GM23248 (cell line): Measurements from ENCODE around the gene COPZ2. TPM values are rescaled to one million over a fixed set of nuclear protein-coding genes. Genes with fewer than 3 reads are reported as not detected.

ENCODE experiments used
- DNase-seq: peaks from one replicate; pipeline ENCODE4 v3.0.0-alpha.2; 2015
- H2AFZ ChIP-seq: fragments of 200-600 bp; sonication (generic); 2 replicates; pipeline ENCODE4 v1.6.1; 2016; ENCODE audit warnings: antibody characterized with exemption
- H3F3A ChIP-seq: fragments of 200-600 bp; sonication (generic); 2 replicates; pipeline ENCODE4 v1.6.1; 2016; ENCODE audit warnings: mild to moderate bottlenecking, antibody characterized with exemption, mixed run types; ENCODE audit not compliant: insufficient read depth
- H3K27ac ChIP-seq: fragments of 200-600 bp; sonication (generic); 2 replicates; pipeline ENCODE4 v1.5.1; 2016; ENCODE audit warnings: mild to moderate bottlenecking
- H3K27me3 ChIP-seq: fragments of 200-600 bp; sonication (generic); replicated peaks from 2 replicates; pipeline ENCODE4 v1.6.1; 2016; ENCODE audit warnings: mild to moderate bottlenecking; ENCODE audit not compliant: insufficient read depth
- H3K36me3 ChIP-seq: fragments of 200-600 bp; sonication (generic); 2 replicates; pipeline ENCODE4 v1.6.1; 2016; ENCODE audit warnings: low read depth, mild to moderate bottlenecking
- H3K4me1 ChIP-seq: fragments of 200-600 bp; sonication (generic); 2 replicates; pipeline ENCODE4 v1.6.1; 2016; ENCODE audit warnings: mild to moderate bottlenecking; ENCODE audit not compliant: insufficient read depth
- H3K4me2 ChIP-seq: fragments of 200-600 bp; sonication (generic); one replicate; pipeline ENCODE4 v1.6.1; 2016; ENCODE audit warnings: mild to moderate bottlenecking; ENCODE audit not compliant: unreplicated experiment
- H3K4me3 ChIP-seq: fragments of 200-600 bp; sonication (generic); 2 replicates; pipeline ENCODE4 v1.5.1; 2016; ENCODE audit warnings: mild to moderate bottlenecking
- H3K79me2 ChIP-seq: fragments of 200-600 bp; sonication (generic); 2 replicates; pipeline ENCODE4 v1.6.1; 2016; ENCODE audit warnings: mild to moderate bottlenecking; ENCODE audit not compliant: insufficient read depth
- H3K9ac ChIP-seq: fragments of 200-600 bp; sonication (generic); 2 replicates; pipeline ENCODE4 v1.6.1; 2016; ENCODE audit warnings: mild to moderate bottlenecking
- H3K9me2 ChIP-seq: fragments of 200-600 bp; sonication (generic); 2 replicates; pipeline ENCODE4 v1.6.1; 2016; ENCODE audit warnings: mixed run types, mild to moderate bottlenecking, moderate library complexity; ENCODE audit not compliant: insufficient read depth
- H3K9me3 ChIP-seq: fragments of 200-600 bp; sonication (generic); one replicate; pipeline ENCODE4 v1.6.1; 2017; ENCODE audit warnings: low read depth
- H4K20me1 ChIP-seq: fragments of 200-600 bp; sonication (generic); 2 replicates; pipeline ENCODE4 v1.6.0; 2016; ENCODE audit not compliant: insufficient read depth
- EZH2 ChIP-seq: fragments of 200-600 bp; sonication (generic); IDR thresholded peaks from 2 replicates; pipeline ENCODE4 v1.6.1; 2018; ENCODE audit warnings: antibody characterized with exemption, mild to moderate bottlenecking; ENCODE audit not compliant: insufficient read depth, poor library complexity, severe bottlenecking
- EZH2phosphoT487 ChIP-seq: fragments of 200-600 bp; sonication (generic); IDR thresholded peaks from 2 replicates; pipeline ENCODE4 v1.6.1; 2018; ENCODE audit warnings: antibody characterized with exemption, moderate library complexity, mild to moderate bottlenecking, low read depth; ENCODE audit not compliant: insufficient read depth
- WGBS, 2 experiments: methylation state at CpG; one replicate each; pipeline ENCODE4 v1.1.6; 2015 to 2017; ENCODE audit warnings: low lambda C conversion rate in 2 of 2, low coverage in 1 of 2; ENCODE audit errors: missing lambda C conversion rate in 2 of 2; 5-methylcytosine and 5-hydroxymethylcytosine counted together
- in situ Hi-C: fragments of 300-500 bp; cut with MboI; formaldehyde crosslinking; loops from 2 replicates; pipeline ENCODE4 v1.15.0; 2020
- microRNA counts: library from miRNA; unstranded; fragments of <30 nt; microRNA quantifications from one replicate; lab custom pipeline; 2016
- microRNA-seq: library from miRNA; unstranded; fragments of <30 nt; microRNA quantifications from one replicate; pipeline ENCODE4, GENCODE V29; 2016; ENCODE audit warnings: borderline number of aligned reads
- polyA plus RNA-seq: library from polyadenylated mRNA; unstranded; fragments of >200 nt; fragmentation: Nextera tagmentation; extraction: Ambion mirVana; gene quantifications from 2 replicates; pipeline ENCODE4 v1.2.1, GENCODE V29; 2016
- small RNA-seq: library from RNA; depleted of rRNA; stranded (forward); fragments of <200 nt; gene quantifications from one replicate; pipeline ENCODE3, GENCODE V24; 2014; ENCODE audit warnings: low read depth, low replicate concordance
- total RNA-seq: library from RNA; depleted of rRNA; stranded (reverse); fragments of >200 nt; shearing (Covaris generic); gene quantifications from 2 replicates; pipeline ENCODE4 v1.2.3, GENCODE V29; 2014; rRNA removed

The COPZ2 gene
- total and polyA plus RNA-seq, 2 experiments from 2014 or later, result 148 to 399 TPM

DNA sequence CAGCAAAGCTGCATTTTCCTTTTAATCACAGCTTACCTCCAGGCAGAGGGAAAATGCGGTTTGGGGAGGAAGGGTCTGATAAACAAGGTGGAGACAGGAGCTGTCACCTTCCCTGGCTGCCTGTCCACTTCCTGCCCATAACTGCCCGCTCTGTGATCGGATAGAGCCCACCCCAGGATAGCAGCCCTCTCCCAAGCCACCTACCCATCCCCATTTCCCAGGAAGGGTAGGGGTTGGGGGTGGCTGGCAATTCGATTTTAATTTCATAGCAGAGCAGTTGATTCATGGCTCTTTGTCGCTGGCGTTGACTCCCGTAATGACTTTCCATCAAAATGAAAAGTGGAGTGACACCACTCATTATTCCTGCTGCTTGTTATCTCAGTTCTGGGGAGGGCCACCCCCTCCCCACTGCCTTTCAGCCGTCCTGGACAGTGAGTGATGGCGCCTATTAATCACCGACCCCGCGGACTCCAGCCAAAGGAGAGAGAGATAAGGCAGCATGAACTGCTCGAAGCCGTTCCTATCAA lies 55.4 kb downstream of the COPZ2 start:
- in situ Hi-C loops, result no loop called here

GRCh38 chr17:47981462-47981861 lies 56.1 kb downstream of the COPZ2 start:
- 0 out of 2 replicates have a peak, but pooled peaks cover 3% of the 10 kb centered on the region for H3F3A ChIP-seq
- no peak overlapping the region for H3K4me2 ChIP-seq
- no peaks in the 10 kb centered on the region for H3K27me3 ChIP-seq
- H3K27ac ChIP-seq, result no peak overlapping the region
- no peak for DNase-seq
- no peaks in the 10 kb centered on the region for H3K79me2 ChIP-seq
- no peak for TF ChIP-seq EZH2
- TF ChIP-seq EZH2phosphoT487, result no peak
- no peaks in the 10 kb centered on the region for H4K20me1 ChIP-seq
- H3K4me1 ChIP-seq, result no peaks in the 10 kb centered on the region
- H2AFZ ChIP-seq, result no peak overlapping the region
- peaks cover 13% of the 10 kb centered on the region; the same call in 1 of the 2 replicates for H3K36me3 ChIP-seq
- H3K9me3 ChIP-seq, result no peaks in the 10 kb centered on the region
- H3K9me2 ChIP-seq, result no peaks in the 10 kb centered on the region
- in situ Hi-C loops, result no loop called here
- H3K9ac ChIP-seq, result no peak overlapping the region
- 97 to 100% methylated on average over 9 of the region's 9 CpGs for WGBS, 2 experiments
- H3K4me3 ChIP-seq, result no peak overlapping the region

More for the DNA sequence above, 55.4 kb downstream of the COPZ2 start:
- no peak overlapping the region for H3K4me3 ChIP-seq
- TF ChIP-seq EZH2 (no peak), EZH2phosphoT487 (no peak)
- DNase-seq, result no peak
- no peak overlapping the region for H3K27ac ChIP-seq
- no peak overlapping the region for H2AFZ ChIP-seq
- no peaks in the 10 kb centered on the region for H3K9me3 ChIP-seq
- 73 to 76% methylated on average over 14 of the region's 14 CpGs for WGBS, 2 experiments
- 0 out of 2 replicates have a peak, but pooled peaks cover 3% of the 10 kb centered on the region for H3F3A ChIP-seq
- H3K27me3 ChIP-seq, result no peaks in the 10 kb centered on the region
- no peak overlapping the region for H3K4me2 ChIP-seq
- H3K9ac ChIP-seq, result no peak overlapping the region
- peaks cover 13% of the 10 kb centered on the region; the same call in 1 of the 2 replicates for H3K36me3 ChIP-seq
- H3K79me2 ChIP-seq, result no peaks in the 10 kb centered on the region
- H4K20me1 ChIP-seq, result no peaks in the 10 kb centered on the region
- 0 out of 2 replicates have a peak, but pooled peaks cover under 1% of the 10 kb centered on the region for H3K4me1 ChIP-seq
- no peaks in the 10 kb centered on the region for H3K9me2 ChIP-seq

DNA sequence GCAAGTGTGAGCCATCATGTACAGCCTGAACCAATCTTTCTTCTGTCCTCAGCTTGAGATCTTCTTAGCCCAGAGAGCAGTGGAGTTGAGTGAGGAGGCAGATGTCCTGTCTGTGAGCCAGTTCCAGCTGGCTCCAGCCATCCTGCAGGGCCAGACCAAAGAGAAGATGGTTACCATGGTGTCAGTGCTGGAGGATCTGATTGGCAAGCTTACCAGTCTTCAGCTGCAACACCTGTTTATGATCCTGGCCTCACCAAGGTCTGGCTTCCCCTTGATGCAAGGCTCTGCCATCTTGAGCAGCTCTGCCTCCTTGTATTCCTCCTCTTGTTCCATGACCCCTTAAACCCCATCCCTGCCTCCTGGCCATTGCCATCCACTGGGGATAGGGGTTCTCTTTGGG lies 57.1 kb downstream of the COPZ2 start:
- Histone ChIP-seq H3K4me3 (no peak overlapping the region), H3K9me2 (no peaks in the 10 kb centered on the region), H4K20me1 (no peaks in the 10 kb centered on the region), H3K9ac (no peak overlapping the region), H3K27me3 (no peaks in the 10 kb centered on the region), H3K9me3 (no peaks in the 10 kb centered on the region), H3K4me1 (no peaks in the 10 kb centered on the region), H3K4me2 (no peak overlapping the region), H2AFZ (no peak overlapping the region), H3K79me2 (no peaks in the 10 kb centered on the region), H3F3A (0 out of 2 replicates have a peak, but pooled peaks cover 3% of the 10 kb centered on the region), H3K27ac (no peak overlapping the region), H3K36me3 (peaks cover 13% of the 10 kb centered on the region; the same call in 1 of the 2 replicates)
- in situ Hi-C loops, result no loop called here
- TF ChIP-seq EZH2 (no peak), EZH2phosphoT487 (no peak)
- DNase-seq, result no peak

- TF ChIP-seq EZH2phosphoT487 (no peak), EZH2 (no peak)
- peaks cover 22% of the 10 kb centered on the region; the same call in 1 of the 2 replicates for H3K36me3 ChIP-seq
- H3K4me1 ChIP-seq, result no peaks in the 10 kb centered on the region
- no peak overlapping the region for H3K9ac ChIP-seq
- no peak overlapping the region for H3K4me2 ChIP-seq
- in situ Hi-C loops, result loop anchor here (5.0 kb wide), 1 partner anchor 39 kb away; no protein-coding TSS in a partner anchor
- H3F3A ChIP-seq, result 0 out of 2 replicates have a peak, but pooled peaks cover 1% of the 10 kb centered on the region
- no peak overlapping the region for H3K4me3 ChIP-seq
- 6 to 17% methylated on average over 7 of the region's 7 CpGs for WGBS, 2 experiments
- H3K9me2 ChIP-seq, result no peaks in the 10 kb centered on the region
- no peaks in the 10 kb centered on the region for H3K9me3 ChIP-seq
- H3K27me3 ChIP-seq, result no peaks in the 10 kb centered on the region
- DNase-seq, result peak; percentile 78
- H2AFZ ChIP-seq, result no peak overlapping the region
- H3K27ac ChIP-seq, result no peak overlapping the region
- no peaks in the 10 kb centered on the region for H3K79me2 ChIP-seq
- no peaks in the 10 kb centered on the region for H4K20me1 ChIP-seq
Measured at GRCh38 chr17:47978324-47978723, 59.3 kb downstream of the COPZ2 start.

MicroRNAs encoded within 50 kb of the gene (microRNA counts, 767-probe panel; counts per million panel counts)
- 4,155 counts per million, percentile 88 among the panel's probes with 10 or more counts for microRNA hsa-miR-152 (lab: Ali Mortazavi, UCI)

Small RNA genes within 50 kb of the gene (microRNA-seq; reads per million reads assigned to microRNA genes)
- 1,087 reads per million, percentile 78 among the genes with 10 or more reads in this experiment for gene MIR152

Small RNA genes within 50 kb of the gene (small RNA-seq; reads per million reads assigned to genes)
- not detected for gene AC004477.2
- 18.3 reads per million, percentile 88 among the genes with 10 or more reads in this experiment for gene MIR152

Other genes starting within 250 kb of the COPZ2 start
- gene OSBPL7, start 216.0 kb downstream of the COPZ2 start, total RNA-seq, result 2.5 and 5.0 TPM in 2 replicates
- 1.4 and 2.0 TPM in 2 replicates for gene OSBPL7, start 216.0 kb downstream of the COPZ2 start, polyA plus RNA-seq
- 24.8 and 37.3 TPM in 2 replicates for gene MRPL10, start 206.3 kb downstream of the COPZ2 start, total RNA-seq
- 30.6 and 35.1 TPM in 2 replicates for gene MRPL10, start 206.3 kb downstream of the COPZ2 start, polyA plus RNA-seq
- gene LRRC46, start 206.1 kb downstream of the COPZ2 start, total RNA-seq, result not detected in 2 replicates
- gene LRRC46, start 206.1 kb downstream of the COPZ2 start, polyA plus RNA-seq, result 0.82 and 0.95 TPM in 2 replicates
- gene SCRN2, start 196.5 kb downstream of the COPZ2 start, total RNA-seq, result 36.3 and 41.2 TPM in 2 replicates
- gene SCRN2, start 196.5 kb downstream of the COPZ2 start, polyA plus RNA-seq, result 38.6 and 39.5 TPM in 2 replicates
- not detected in 2 replicates for gene SP6, start 186.6 kb downstream of the COPZ2 start, total RNA-seq
- gene SP6, start 186.6 kb downstream of the COPZ2 start, polyA plus RNA-seq, result not detected in 2 replicates
- gene SP2, start 141.6 kb downstream of the COPZ2 start, total RNA-seq, result 2.5 and 3.2 TPM in 2 replicates
- 13.6 and 14.2 TPM in 2 replicates for gene SP2, start 141.6 kb downstream of the COPZ2 start, polyA plus RNA-seq
- 44.7 and 53.7 TPM in 2 replicates for gene PNPO, start 96.2 kb downstream of the COPZ2 start, total RNA-seq
- gene PNPO, start 96.2 kb downstream of the COPZ2 start, polyA plus RNA-seq, result 20.0 and 22.7 TPM in 2 replicates
- gene PRR15L, start 79.9 kb downstream of the COPZ2 start, total RNA-seq, result not detected in 2 replicates
- 0.16 TPM in 1 of 2 replicates, not detected in the other for gene PRR15L, start 79.9 kb downstream of the COPZ2 start, polyA plus RNA-seq
- 61.7 and 80.8 TPM in 2 replicates for gene CDK5RAP3, start 66.7 kb downstream of the COPZ2 start, total RNA-seq
- 81.6 and 92.2 TPM in 2 replicates for gene CDK5RAP3, start 66.7 kb downstream of the COPZ2 start, polyA plus RNA-seq
- 65.6 and 66.4 TPM in 2 replicates for gene NFE2L1, start 10.6 kb upstream of the COPZ2 start, total RNA-seq
- gene NFE2L1, start 10.6 kb upstream of the COPZ2 start, polyA plus RNA-seq, result 28.0 and 31.4 TPM in 2 replicates
- gene CBX1, start 63.7 kb upstream of the COPZ2 start, total RNA-seq, result 53.6 and 67.7 TPM in 2 replicates
- 36.8 and 40.0 TPM in 2 replicates for gene CBX1, start 63.7 kb upstream of the COPZ2 start, polyA plus RNA-seq
- 10.5 and 14.7 TPM in 2 replicates for gene SNX11, start 70.0 kb upstream of the COPZ2 start, total RNA-seq
- 17.5 and 18.0 TPM in 2 replicates for gene SNX11, start 70.0 kb upstream of the COPZ2 start, polyA plus RNA-seq